Measurements from ENCODE around the gene FN3K. TPM values are rescaled to one million over a fixed set of nuclear protein-coding genes. Genes with fewer than 3 reads are reported as not detected.

FN3K gene
- total and polyA plus RNA-seq, 5 donors: 43.2 to 66.8 (median 60.3) TPM

DNA sequence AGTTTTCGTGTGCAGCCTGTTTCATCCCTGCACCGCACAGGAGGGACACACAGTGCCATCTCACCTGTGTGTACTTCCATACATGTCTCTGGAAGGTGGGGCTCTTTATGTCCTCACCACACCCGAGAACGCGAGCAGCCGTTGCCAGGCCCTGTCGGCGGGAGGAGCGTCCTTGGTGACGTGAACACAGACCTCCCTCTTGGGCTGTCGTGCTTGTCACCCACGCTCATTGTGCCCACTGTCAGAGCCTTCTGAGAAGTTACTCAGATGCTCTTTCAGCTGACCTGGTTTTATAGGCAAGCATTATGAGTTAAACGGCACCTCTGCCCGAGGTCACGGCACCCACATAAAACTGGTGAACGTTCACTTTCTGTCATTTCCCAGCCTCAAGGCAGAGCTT is 64.2 kb downstream of the FN3K start:
- peak in 1 of 3 donors; percentile 21 for DNase-seq

More for the DNA sequence above, 64.2 kb downstream of the FN3K start:
- no peak overlapping the region for H3K4me3 ChIP-seq (ENCODE audit: low read length)
- WGBS: 93% methylated on average over 16 of the region's 16 CpGs
- intact Hi-C loops (cut with DNase I): no loop called here
- no peak for ATAC-seq
- no peak overlapping the region for H3K27ac ChIP-seq (ENCODE audit: low read length)
- no peaks in the 10 kb centered on the region for H3K27me3 ChIP-seq (ENCODE audit: control insufficient read depth, insufficient read depth)
- peaks cover 4% of the 10 kb centered on the region for H3K4me1 ChIP-seq (ENCODE audit: control insufficient read depth, insufficient read depth, low read length)
- H3K9me3 ChIP-seq (ENCODE audit: control insufficient read depth, low read length): no peaks in the 10 kb centered on the region

Other genes with a start within 250 kb of the FN3K start
- 10 to 100 TPM; 35.7 to 69.1 (median 41.6) TPM for gene FOXK2, start 215.9 kb upstream of the FN3K start, total RNA-seq
- gene FOXK2, start 215.9 kb upstream of the FN3K start, polyA plus RNA-seq: 19.9 TPM
- 10 to 100 TPM; 43.8 to 49.2 (median 45.8) TPM for gene WDR45B, start 87.2 kb upstream of the FN3K start, total RNA-seq
- 37.0 TPM for gene WDR45B, start 87.2 kb upstream of the FN3K start, polyA plus RNA-seq
- gene RAB40B, start 36.9 kb upstream of the FN3K start, total RNA-seq: 10 to 100 TPM; 14.0 to 20.8 (median 19.2) TPM
- 14.8 TPM for gene RAB40B, start 36.9 kb upstream of the FN3K start, polyA plus RNA-seq
- 10 to 100 TPM; 10.4 to 15.0 (median 14.1) TPM for gene FN3KRP, start 18.9 kb upstream of the FN3K start, total RNA-seq
- gene FN3KRP, start 18.9 kb upstream of the FN3K start, polyA plus RNA-seq: 14.1 TPM
- 10 to 100 TPM; 36.2 to 43.9 (median 41.5) TPM for gene TBCD, start 16.4 kb downstream of the FN3K start, total RNA-seq
- gene TBCD, start 16.4 kb downstream of the FN3K start, polyA plus RNA-seq: 38.8 TPM
- not detected for gene ZNF750, start 104.4 kb downstream of the FN3K start, total RNA-seq
- 0.07 TPM for gene ZNF750, start 104.4 kb downstream of the FN3K start, polyA plus RNA-seq